ENCODE measurements around the gene TNNT1.
A peak's percentile ranks its signal among the peaks of the same experiment; 100 is the strongest.
"Not testable (repeated sequence)": the region's sequence is repeated elsewhere in the genome, so short reads cannot be mapped to it uniquely, and the experiment has no call there.

The TNNT1 gene

GRCh38 chr19:55156202-55157063, 7.4 kb upstream of the TNNT1 start (continued):
- TF ChIP-seq ZBTB10 (tag by site-specific recombination; IDR thresholded peaks at IDR 0.05) = no peak
- TF ChIP-seq ZNF335 (tag by site-specific recombination; conservative IDR thresholded peaks at IDR 0.05) = 0 out of 2 replicates have a peak, but pooled peaks have one; percentile 42
- TF ChIP-seq ZNF791 (tag by site-specific recombination; IDR thresholded peaks at IDR 0.05) = no peak
- TF ChIP-seq YY1 (tag by site-specific recombination; IDR thresholded peaks at IDR 0.05) = no peak
- 0 out of 2 replicates have a peak, but pooled peaks have one; percentile 42 for TF ChIP-seq ZNF449 (tag by site-specific recombination; IDR thresholded peaks at IDR 0.05)
- no peak for TF ChIP-seq ZNF664 (tag by site-specific recombination; IDR thresholded peaks at IDR 0.05)
- TF ChIP-seq ZBTB8A (tag by site-specific recombination; IDR thresholded peaks at IDR 0.05) = no peak
- TF ChIP-seq ZSCAN30 (tag by site-specific recombination; IDR thresholded peaks at IDR 0.05) = no peak
- TF ChIP-seq ZNF571 (tag by site-specific recombination; IDR thresholded peaks at IDR 0.05) = no peak
- no peak for TF ChIP-seq ZNF561 (tag by site-specific recombination; IDR thresholded peaks at IDR 0.05; ENCODE audit: borderline replicate concordance)
- no peak for TF ChIP-seq ZNF558 (tag by site-specific recombination; IDR thresholded peaks at IDR 0.05)
- no peak for TF ChIP-seq ZNF140 (tag by site-specific recombination; IDR thresholded peaks at IDR 0.05)
- peak; percentile 70 for TF ChIP-seq SP2 (tag by site-specific recombination; IDR thresholded peaks at IDR 0.05)
- no peak for TF ChIP-seq ZNF404 (tag by site-specific recombination; IDR thresholded peaks at IDR 0.05)
- TF ChIP-seq ZSCAN4 (tag by site-specific recombination; IDR thresholded peaks at IDR 0.05) = no peak
- TF ChIP-seq ZNF549 (tag by site-specific recombination; IDR thresholded peaks at IDR 0.05) = no peak
- TF ChIP-seq ZBTB26 (tag by site-specific recombination; optimal IDR thresholded peaks at IDR 0.05) = peak; percentile 17
- peak; percentile 36; the same call in 1 of the 2 replicates for TF ChIP-seq ZBTB6 (tag by site-specific recombination; IDR thresholded peaks at IDR 0.05)
- peak; percentile 30; the same call in 1 of the 2 replicates for TF ChIP-seq ZBTB17 (tag by site-specific recombination; IDR thresholded peaks at IDR 0.05)
- TF ChIP-seq ZNF785 (tag by site-specific recombination; IDR thresholded peaks at IDR 0.05) = no peak
- no peak for TF ChIP-seq ZNF280C (tag by site-specific recombination; IDR thresholded peaks at IDR 0.05)
- no peak for TF ChIP-seq ZNF311 (tag by site-specific recombination; IDR thresholded peaks at IDR 0.05; ENCODE audit: borderline replicate concordance)

- CTCF ChIA-PET = interaction anchor here (0.8 to 1.2 kb wide), 3 partner anchors 9 to 499 kb away, joined by 3 to 6 read pairs (median 4); no protein-coding TSS in a partner anchor
- H3K27ac ChIP-seq (ENCODE audit: extremely low read depth, low read depth, low read length); H3K9me3 ChIP-seq (ENCODE audit: control insufficient read depth, insufficient read depth, low read depth, low read length); H3K36me3 ChIP-seq (ENCODE audit: control insufficient read depth in 2 of 2, insufficient read depth in 1 of 2, low read length in 2 of 2); H3K4me3 ChIP-seq (ENCODE audit: low read depth, low read length); H3K4me1 ChIP-seq (ENCODE audit: control insufficient read depth, insufficient read depth, low read length): not testable (repeated sequence)
- POLR2A ChIA-PET = interaction anchor here (0.6 to 1.2 kb wide), 3 partner anchors 9 to 15 kb away, joined by 3 to 4 read pairs (median 3); no protein-coding TSS in a partner anchor
Observed at GRCh38 chr19:55155784-55156183, 6.8 kb upstream of the TNNT1 start.
